AG04450 (cell line): Measurements from ENCODE around the gene LRMDA. TPM values are rescaled to one million over a fixed set of nuclear protein-coding genes. Genes with fewer than 3 reads are reported as not detected.

Experiments
- CTCF ChIA-PET: fragments of 300-600, 350-600 bp; formaldehyde crosslinking; extraction: SDS; loops from one replicate; lab custom pipeline; 2022; ENCODE audit warnings: antibody characterized with exemption, inconsistent platforms; lab: Charles Lee
- POLR2A ChIA-PET: fragments of 350-600 bp; formaldehyde crosslinking; extraction: SDS; loops from one replicate; lab custom pipeline; 2021; ENCODE audit warnings: antibody characterized with exemption, inconsistent platforms; lab: Yijun Ruan, JAX
- DNase-seq: peaks from one replicate; pipeline ENCODE4 v3.0.0-alpha.2; 2011; ENCODE audit warnings: low read depth, low spot score
- H3K27ac ChIP-seq: one replicate; pipeline ENCODE4 v1.5.1; 2012; ENCODE audit warnings: low read depth, low read length, control low read depth
- H3K27me3 ChIP-seq: one replicate; pipeline ENCODE4 v1.6.0; 2012; ENCODE audit warnings: low read length; ENCODE audit not compliant: control insufficient read depth, insufficient read depth
- H3K4me3 ChIP-seq: 2 replicates; pipeline ENCODE4 v1.5.1; 2011; ENCODE audit warnings: mild to moderate bottlenecking, low read depth, low read length, control low read depth
- H3K9me3 ChIP-seq: 2 replicates; pipeline ENCODE4 v1.5.1; 2012; ENCODE audit warnings: low read length; ENCODE audit not compliant: control insufficient read depth, insufficient read depth
- polyA plus RNA-seq: library from polyadenylated mRNA; depleted of rRNA; stranded (reverse); fragments of >200 nt; gene quantifications from 2 replicates; pipeline ENCODE4 v1.2.3, GENCODE V29; 2011
- TF ChIP-seq, protein P1 (sequence below): IDR thresholded peaks from 2 replicates; pipeline ENCODE4 v1.5.1; 2011; ENCODE audit warnings: low read depth, low read length, control low read depth, inconsistent platforms

The LRMDA gene
- polyA plus RNA-seq, 1 experiment = 0.12 TPM

- POLR2A ChIA-PET = no interaction called here
- CTCF ChIA-PET = no interaction called here
- H3K27ac ChIP-seq = no peak overlapping the region
- TF ChIP-seq, protein P1, sequence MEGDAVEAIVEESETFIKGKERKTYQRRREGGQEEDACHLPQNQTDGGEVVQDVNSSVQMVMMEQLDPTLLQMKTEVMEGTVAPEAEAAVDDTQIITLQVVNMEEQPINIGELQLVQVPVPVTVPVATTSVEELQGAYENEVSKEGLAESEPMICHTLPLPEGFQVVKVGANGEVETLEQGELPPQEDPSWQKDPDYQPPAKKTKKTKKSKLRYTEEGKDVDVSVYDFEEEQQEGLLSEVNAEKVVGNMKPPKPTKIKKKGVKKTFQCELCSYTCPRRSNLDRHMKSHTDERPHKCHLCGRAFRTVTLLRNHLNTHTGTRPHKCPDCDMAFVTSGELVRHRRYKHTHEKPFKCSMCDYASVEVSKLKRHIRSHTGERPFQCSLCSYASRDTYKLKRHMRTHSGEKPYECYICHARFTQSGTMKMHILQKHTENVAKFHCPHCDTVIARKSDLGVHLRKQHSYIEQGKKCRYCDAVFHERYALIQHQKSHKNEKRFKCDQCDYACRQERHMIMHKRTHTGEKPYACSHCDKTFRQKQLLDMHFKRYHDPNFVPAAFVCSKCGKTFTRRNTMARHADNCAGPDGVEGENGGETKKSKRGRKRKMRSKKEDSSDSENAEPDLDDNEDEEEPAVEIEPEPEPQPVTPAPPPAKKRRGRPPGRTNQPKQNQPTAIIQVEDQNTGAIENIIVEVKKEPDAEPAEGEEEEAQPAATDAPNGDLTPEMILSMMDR = no peak
- no peak for DNase-seq
- H3K9me3 ChIP-seq = no peaks in the 10 kb centered on the region
- no peaks in the 10 kb centered on the region for H3K27me3 ChIP-seq
- H3K4me3 ChIP-seq = no peak overlapping the region
Observed at GRCh38 chr10:75679536-75679935, 248.1 kb downstream of the LRMDA start.

- H3K27ac ChIP-seq = no peak overlapping the region
- no peak overlapping the region for H3K4me3 ChIP-seq
- TF ChIP-seq, protein P1 = no peak
- no peak for DNase-seq
- no peaks in the 10 kb centered on the region for H3K9me3 ChIP-seq
- ChIA-PET CTCF (no interaction called here), POLR2A (no interaction called here)
- no peaks in the 10 kb centered on the region for H3K27me3 ChIP-seq
Observed at GRCh38 chr10:75681334-75681733, 249.9 kb downstream of the LRMDA start.

DNA sequence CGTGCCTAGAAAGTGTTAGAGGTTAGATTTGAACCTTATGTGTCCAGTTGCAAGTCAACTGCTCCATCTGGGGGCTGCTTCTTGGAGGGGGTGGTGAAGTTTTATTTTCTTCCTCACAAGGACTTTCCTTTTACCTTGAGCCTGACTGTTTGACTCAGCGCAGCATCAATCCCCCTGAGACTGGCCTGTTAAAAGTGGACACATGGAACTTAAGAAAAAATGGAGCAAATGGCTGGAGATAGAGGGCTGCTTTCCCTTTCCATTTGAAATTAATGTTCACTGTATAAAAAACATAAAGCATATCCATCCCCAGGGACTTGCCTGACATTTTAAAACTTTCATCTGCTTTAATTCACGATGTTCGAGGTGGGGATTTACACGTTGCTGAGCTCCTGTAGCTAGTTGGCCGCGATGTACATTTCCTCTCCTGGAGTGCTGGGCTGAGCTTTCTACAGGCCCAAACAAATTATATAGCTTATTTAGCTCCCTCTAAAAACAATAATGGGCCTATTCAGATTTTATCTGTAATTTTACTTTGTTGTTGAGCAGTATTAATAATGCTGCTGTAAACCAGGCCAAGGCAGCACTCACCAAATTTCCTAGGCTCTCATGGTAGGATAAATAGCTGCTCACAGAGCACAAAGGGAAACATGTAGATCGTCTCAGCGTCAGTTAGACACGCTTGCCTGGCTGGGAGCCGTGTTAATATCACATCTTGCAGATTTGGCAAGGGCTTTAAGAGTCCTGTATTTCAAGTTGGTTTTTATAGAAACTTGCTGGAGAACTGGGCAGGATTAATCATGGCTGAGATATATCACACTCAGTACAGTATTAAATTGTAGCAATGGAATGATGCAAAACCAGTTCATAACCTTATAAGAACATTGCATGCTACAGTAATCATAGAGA is 251.5 kb downstream of the LRMDA start:
- ChIA-PET POLR2A (no interaction called here), CTCF (no interaction called here)
- Histone ChIP-seq H3K27me3 (no peaks in the 10 kb centered on the region), H3K4me3 (no peak overlapping the region), H3K27ac (no peak overlapping the region), H3K9me3 (no peaks in the 10 kb centered on the region)
- TF ChIP-seq, protein P1 = no peak
- DNase-seq = no peak

- Histone ChIP-seq H3K4me3 (no peak overlapping the region), H3K9me3 (no peaks in the 10 kb centered on the region), H3K27ac (no peak overlapping the region), H3K27me3 (no peaks in the 10 kb centered on the region)
- ChIA-PET CTCF (no interaction called here), POLR2A (no interaction called here)
- DNase-seq = no peak
- TF ChIP-seq, protein P1 = no peak
Observed at GRCh38 chr10:75685187-75685586, 253.8 kb downstream of the LRMDA start.

- no peaks in the 10 kb centered on the region for H3K27me3 ChIP-seq
- H3K27ac ChIP-seq = no peak overlapping the region
- ChIA-PET CTCF (no interaction called here), POLR2A (interaction anchor here (0.7 kb wide), 1 partner anchor 1279 kb away, joined by 3 read pairs; no protein-coding TSS in a partner anchor)
- no peak for DNase-seq
- no peaks in the 10 kb centered on the region for H3K9me3 ChIP-seq
- H3K4me3 ChIP-seq = no peak overlapping the region
- TF ChIP-seq, protein P1 = no peak
Observed at GRCh38 chr10:75688506-75689300, 257.3 kb downstream of the LRMDA start.
